ENCODE measurements around the gene ADAM15.

GRCh38 chr1:155048449-155049334 lies 2.4 kb upstream of the ADAM15 start:
- no peak for TF ChIP-seq CTCF (IDR thresholded peaks at IDR 0.05; ENCODE audit: low read depth, low read length, missing input control)
- no peak for TF ChIP-seq REST (IDR thresholded peaks at IDR 0.05)
- no peak for TF ChIP-seq ZBTB33 (IDR thresholded peaks at IDR 0.05)
- TF ChIP-seq YY1 (IDR thresholded peaks at IDR 0.05), result no peak
- no peak for TF ChIP-seq GABPA (IDR thresholded peaks at IDR 0.05 in 1 of 2, conservative IDR thresholded peaks at IDR 0.05 in 1 of 2)
- no peak for TF ChIP-seq ATF3 (IDR thresholded peaks at IDR 0.05)
- peak; percentile 31 to 61 for TF ChIP-seq RXRA (IDR thresholded peaks at IDR 0.05)
